ENCODE data around the gene ZBTB22. TPM values are rescaled to one million over a fixed set of nuclear protein-coding genes. Genes with fewer than 3 reads are reported as not detected.
"Not testable (repeated sequence)": the region's sequence is repeated elsewhere in the genome, so short reads cannot be mapped to it uniquely, and the experiment has no call there.

ZBTB22 gene
- total RNA-seq, 1 experiment from 2014 or later, result 9.2 TPM

GRCh38 chr6:33275795-33276580, 41.6 kb downstream of the ZBTB22 start:
- DNase-seq (ENCODE audit: low read depth, low spot score); in situ Hi-C loops (cut with HindIII; ENCODE audit: low pct_unique_long_range_greater_than_20kb, low sequenced_read_pairs): not testable (repeated sequence)

- in situ Hi-C loops (cut with HindIII; ENCODE audit: low pct_unique_long_range_greater_than_20kb, low sequenced_read_pairs), result no loop called here
- no peak for DNase-seq (ENCODE audit: low read depth, low spot score)
Measured at GRCh38 chr6:33273924-33274902, 43.3 kb downstream of the ZBTB22 start.

DNA sequence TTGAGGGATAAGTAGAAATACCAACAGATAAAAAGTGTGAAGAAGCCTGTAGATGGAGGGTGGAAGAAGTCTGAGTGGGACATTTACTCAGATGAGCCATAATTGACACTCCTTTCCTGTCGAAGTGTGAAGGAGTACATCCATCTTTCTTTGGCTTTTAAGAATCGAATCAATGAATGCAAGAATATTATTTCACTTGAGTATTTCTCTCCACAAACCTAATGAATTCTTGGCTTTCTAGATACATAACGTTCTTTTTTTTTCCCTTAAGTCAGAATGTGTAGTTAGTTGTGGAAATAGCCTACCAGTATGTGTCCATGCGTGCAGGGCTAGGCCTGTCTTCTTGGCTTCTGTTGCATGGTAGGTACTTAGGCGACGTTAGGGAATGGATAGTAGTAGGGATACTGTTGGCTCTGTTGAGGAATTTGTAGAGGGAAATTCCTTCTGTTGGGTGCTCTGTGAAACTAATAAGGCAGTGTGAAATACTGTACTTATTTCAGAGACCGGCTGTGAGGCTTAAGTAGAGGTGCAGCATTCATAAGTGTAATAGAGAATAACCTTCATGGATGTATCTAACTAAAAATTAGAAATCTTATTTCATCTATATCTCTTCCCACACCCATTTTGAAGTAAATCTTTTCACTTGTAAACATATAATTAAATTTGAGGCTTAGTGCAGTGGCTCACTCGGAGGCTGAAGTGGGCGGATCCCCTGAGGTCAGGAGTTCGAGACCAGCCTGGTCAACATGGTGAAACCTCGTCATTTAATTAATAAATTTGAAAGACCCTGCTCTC, 44.2 kb downstream of the ZBTB22 start:
- DNase-seq (ENCODE audit: low read depth, low spot score), result no peak
- in situ Hi-C loops (cut with HindIII; ENCODE audit: low pct_unique_long_range_greater_than_20kb, low sequenced_read_pairs), result no loop called here

- DNase-seq (ENCODE audit: low read depth, low spot score), result no peak
- in situ Hi-C loops (cut with HindIII; ENCODE audit: low pct_unique_long_range_greater_than_20kb, low sequenced_read_pairs), result no loop called here
Measured at GRCh38 chr6:33272275-33273128, 45.0 kb downstream of the ZBTB22 start.

DNA sequence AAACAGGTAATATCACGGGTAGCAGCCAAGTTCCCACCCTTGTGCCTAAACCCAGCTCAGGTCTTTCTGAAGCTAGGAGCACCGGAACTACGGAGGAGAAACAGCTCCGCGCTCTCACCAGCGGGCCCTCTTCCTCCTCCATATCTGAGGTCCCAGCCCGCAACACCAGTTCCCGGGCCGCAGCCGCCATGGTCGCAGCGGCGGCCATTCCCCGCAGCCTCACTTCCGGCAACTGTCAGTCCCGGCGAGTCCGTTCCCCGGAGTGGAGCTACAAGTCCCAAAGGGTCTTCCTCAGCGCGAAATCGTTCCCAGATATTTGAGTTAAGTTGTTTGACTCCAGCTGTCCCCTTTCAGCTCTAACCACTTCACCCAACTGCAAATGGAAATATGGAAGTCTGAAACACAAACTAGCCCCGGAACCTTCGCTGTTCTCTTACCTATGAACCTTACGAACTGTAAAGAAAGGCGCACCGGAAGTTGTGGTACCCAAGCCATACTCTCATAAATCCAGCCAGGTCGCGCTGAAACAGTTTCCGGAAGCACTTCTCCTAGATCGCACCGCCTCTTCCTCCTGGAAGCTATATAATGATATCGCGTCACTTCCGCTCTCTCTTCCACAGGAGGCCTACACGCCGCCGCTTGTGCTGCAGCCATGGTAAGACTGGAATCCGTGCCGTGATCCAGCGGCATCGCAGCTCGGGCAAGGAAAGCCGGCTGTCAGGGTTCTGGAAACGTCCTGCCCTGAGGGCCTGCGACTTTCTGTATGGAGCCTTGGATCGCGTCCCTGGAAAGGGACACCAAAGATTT, 45.9 kb downstream of the ZBTB22 start, which contains the start of the genes RPS18 and VPS52:
Gene RPS18 (plus strand): TSS at position 608 of the 807 bp plus-strand sequence. CDS start 45 bp downstream, at position 653.
Gene VPS52 (minus strand): TSS at position 409 of the 807 bp plus-strand sequence. CDS start 201 bp downstream, at position 208.
- in situ Hi-C loops (cut with HindIII; ENCODE audit: low pct_unique_long_range_greater_than_20kb, low sequenced_read_pairs), result no loop called here
- DNase-seq (ENCODE audit: low read depth, low spot score), result peak; percentile 99

DNA sequence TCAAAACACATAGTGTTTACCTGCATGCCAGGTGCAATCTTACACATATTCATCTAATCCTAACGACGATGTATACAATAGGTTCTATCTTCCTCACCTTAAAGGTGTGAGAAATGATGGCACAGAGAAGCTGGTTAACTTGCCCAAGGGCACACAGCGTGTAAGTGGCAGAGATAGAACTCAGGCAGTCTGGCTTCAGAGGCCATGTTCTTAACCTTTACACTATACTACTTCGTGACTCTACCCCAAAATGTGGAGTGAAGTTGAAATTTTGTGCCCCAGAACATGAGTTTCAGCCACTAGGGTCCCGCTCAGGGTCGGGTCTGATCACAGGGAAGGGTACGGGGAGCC, 46.5 kb downstream of the ZBTB22 start:
- DNase-seq (ENCODE audit: low read depth, low spot score), result peak; percentile 27

More for the DNA sequence above, 46.5 kb downstream of the ZBTB22 start:
- in situ Hi-C loops (cut with HindIII; ENCODE audit: low pct_unique_long_range_greater_than_20kb, low sequenced_read_pairs), result no loop called here

Other genes with a start within 250 kb of the ZBTB22 start
- gene HLA-DPA1, start 244.1 kb downstream of the ZBTB22 start, total RNA-seq (2014; rRNA removed; shearing (Covaris generic)), result 7.1 and 8.7 TPM in 2 replicates
- 1.7 and 3.5 TPM in 2 replicates for gene HLA-DPB1, start 241.8 kb downstream of the ZBTB22 start, total RNA-seq (2014; rRNA removed; shearing (Covaris generic))
- gene COL11A2, start 125.3 kb downstream of the ZBTB22 start, total RNA-seq (2014; rRNA removed; shearing (Covaris generic)), result 0.42 and 0.98 TPM in 2 replicates
- gene RXRB, start 117.1 kb downstream of the ZBTB22 start, total RNA-seq (2014; rRNA removed; shearing (Covaris generic)), result 16.5 and 17.0 TPM in 2 replicates
- 92.5 and 94.5 TPM in 2 replicates for gene SLC39A7, start 116.9 kb downstream of the ZBTB22 start, total RNA-seq (2014; rRNA removed; shearing (Covaris generic))
- 6.5 and 8.0 TPM in 2 replicates for gene HSD17B8, start 113.1 kb downstream of the ZBTB22 start, total RNA-seq (2014; rRNA removed; shearing (Covaris generic))
- 22.5 and 25.8 TPM in 2 replicates for gene RING1, start 109.2 kb downstream of the ZBTB22 start, total RNA-seq (2014; rRNA removed; shearing (Covaris generic))
- gene VPS52, start 45.9 kb downstream of the ZBTB22 start, total RNA-seq (2014; rRNA removed; shearing (Covaris generic)), result 27.1 and 28.5 TPM in 2 replicates
- gene RPS18, start 45.7 kb downstream of the ZBTB22 start, total RNA-seq (2014; rRNA removed; shearing (Covaris generic)), result 4,185 and 4,422 TPM in 2 replicates
- gene B3GALT4, start 40.6 kb downstream of the ZBTB22 start, total RNA-seq (2014; rRNA removed; shearing (Covaris generic)), result 0.83 and 1.0 TPM in 2 replicates
- 85.9 and 93.6 TPM in 2 replicates for gene WDR46, start 28.5 kb downstream of the ZBTB22 start, total RNA-seq (2014; rRNA removed; shearing (Covaris generic))
- 128 and 143 TPM in 2 replicates for gene PFDN6, start 28.1 kb downstream of the ZBTB22 start, total RNA-seq (2014; rRNA removed; shearing (Covaris generic))
- gene RGL2, start 18.8 kb downstream of the ZBTB22 start, total RNA-seq (2014; rRNA removed; shearing (Covaris generic)), result 11.9 and 14.6 TPM in 2 replicates
- gene TAPBP, start 3.7 kb downstream of the ZBTB22 start, total RNA-seq (2014; rRNA removed; shearing (Covaris generic)), result 45.5 and 55.4 TPM in 2 replicates
- gene DAXX, start 5.2 kb upstream of the ZBTB22 start, total RNA-seq (2014; rRNA removed; shearing (Covaris generic)), result 29.0 and 33.5 TPM in 2 replicates
- gene KIFC1, start 74.1 kb upstream of the ZBTB22 start, total RNA-seq (2014; rRNA removed; shearing (Covaris generic)), result 21.8 and 23.9 TPM in 2 replicates
- gene PHF1, start 93.3 kb upstream of the ZBTB22 start, total RNA-seq (2014; rRNA removed; shearing (Covaris generic)), result 19.8 and 20.6 TPM in 2 replicates
- 129 and 130 TPM in 2 replicates for gene CUTA, start 100.4 kb upstream of the ZBTB22 start, total RNA-seq (2014; rRNA removed; shearing (Covaris generic))
- gene SYNGAP1, start 102.3 kb upstream of the ZBTB22 start, total RNA-seq (2014; rRNA removed; shearing (Covaris generic)), result 0.64 and 0.85 TPM in 2 replicates
- 7.2 and 7.7 TPM in 2 replicates for gene ZBTB9, start 136.8 kb upstream of the ZBTB22 start, total RNA-seq (2014; rRNA removed; shearing (Covaris generic))